IMR-90 (cell line): ENCODE results near the gene EIF2AK2. TPM values are rescaled to one million over a fixed set of nuclear protein-coding genes. Genes with fewer than 3 reads are reported as not detected.

ENCODE experiments used
- ATAC-seq: fragments of 200-7000 bp; cut with Tn5 transposase; 2 replicates; pipeline ENCODE4 v1.9.1; 2020; ENCODE audit warnings: low read depth, mild to moderate bottlenecking, moderate library complexity
- BruUV-seq: library from RNA; stranded (reverse); fragments of 400-500 nt; replicated peaks from 2 replicates; lab custom pipeline; 2021; lab: Mats Ljungman, UMichigan
- CTCF ChIA-PET: fragments of 300-600 bp; formaldehyde crosslinking; extraction: SDS; loops from one replicate; lab custom pipeline; 2021; ENCODE audit warnings: antibody characterized with exemption; lab: Yijun Ruan, JAX
- POLR2A ChIA-PET: fragments of 300-600 bp; sonication (Branson Sonifier 250); formaldehyde crosslinking; loops from one replicate; lab custom pipeline; 2022; ENCODE audit warnings: antibody characterized with exemption; ENCODE audit not compliant: unreplicated experiment; lab: Charles Lee
- DNase-seq: peaks from one replicate; pipeline ENCODE4 v3.0.0; 2013
- H2AFZ ChIP-seq: replicated peaks from 2 replicates; pipeline ENCODE3; 2013; ENCODE audit warnings: low read length, mild to moderate bottlenecking; ENCODE audit not compliant: poor library complexity
- H2AK5ac ChIP-seq: 2 replicates; pipeline ENCODE4 v1.6.1; 2013; ENCODE audit warnings: low read depth, low read length, inconsistent platforms
- H2AK9ac ChIP-seq: replicated peaks from 2 replicates; pipeline ENCODE3; 2013; ENCODE audit warnings: mild to moderate bottlenecking, low read depth, low read length, moderate library complexity; ENCODE audit not compliant: poor library complexity
- H2BK120ac ChIP-seq: 2 replicates; pipeline ENCODE4 v1.6.1; 2013; ENCODE audit warnings: low read depth, low read length, inconsistent platforms
- H2BK15ac ChIP-seq: 3 replicates; pipeline ENCODE4 v1.6.1; 2013; ENCODE audit warnings: low read depth, low read length, inconsistent platforms
- H2BK20ac ChIP-seq: 2 replicates; pipeline ENCODE4 v1.6.1; 2013; ENCODE audit warnings: low read depth, mild to moderate bottlenecking, inconsistent platforms, low read length, moderate library complexity
- H2BK5ac ChIP-seq: 2 replicates; pipeline ENCODE4 v1.6.1; 2013; ENCODE audit warnings: mild to moderate bottlenecking, low read depth, low read length, inconsistent platforms; ENCODE audit not compliant: poor library complexity, severe bottlenecking
- H3K14ac ChIP-seq: replicated peaks from 2 replicates; pipeline ENCODE4 v1.6.1; 2013; ENCODE audit warnings: low read depth, low read length, inconsistent platforms
- H3K18ac ChIP-seq: 2 replicates; pipeline ENCODE4 v1.6.1; 2013; ENCODE audit warnings: low read depth, low read length, control low read depth
- H3K23ac ChIP-seq: 2 replicates; pipeline ENCODE4 v1.6.1; 2013; ENCODE audit warnings: low read depth, low read length, inconsistent platforms
- H3K27ac ChIP-seq: 2 replicates; pipeline ENCODE4 v1.5.1; 2013; ENCODE audit warnings: mild to moderate bottlenecking, control low read depth, low read length; ENCODE audit not compliant: insufficient read depth
- H3K27me3 ChIP-seq: 2 replicates; pipeline ENCODE4 v1.6.1; 2013; ENCODE audit warnings: low read length; ENCODE audit not compliant: control insufficient read depth, insufficient read depth
- H3K36me3 ChIP-seq: 2 replicates; pipeline ENCODE4 v1.6.1; 2013; ENCODE audit warnings: low read length, mixed read lengths; ENCODE audit not compliant: control insufficient read depth, insufficient read depth
- H3K4ac ChIP-seq: 2 replicates; pipeline ENCODE4 v1.6.1; 2013; ENCODE audit warnings: low read depth, low read length, inconsistent platforms
- H3K4me1 ChIP-seq: 2 replicates; pipeline ENCODE4 v1.6.1; 2013; ENCODE audit warnings: low read length, mixed read lengths; ENCODE audit not compliant: control insufficient read depth, insufficient read depth
- H3K4me2 ChIP-seq: 2 replicates; pipeline ENCODE4 v1.6.1; 2013; ENCODE audit warnings: low read depth, mild to moderate bottlenecking, control low read depth, low read length, moderate library complexity
- H3K4me3 ChIP-seq: 2 replicates; pipeline ENCODE4 v1.5.1; 2013; ENCODE audit warnings: low read depth, mild to moderate bottlenecking, control low read depth, low read length, moderate library complexity; ENCODE audit not compliant: insufficient read depth
- H3K56ac ChIP-seq: 2 replicates; pipeline ENCODE4 v1.6.1; 2013; ENCODE audit warnings: low read length, inconsistent platforms; ENCODE audit not compliant: insufficient read depth; ENCODE audit errors: extremely low read depth
- H3K79me1 ChIP-seq, 2 experiments: 2 replicates each; pipeline ENCODE4 v1.6.1; 2013; ENCODE audit warnings: low read length in 2 of 2, inconsistent platforms in 1 of 2, low read depth in 1 of 2
- H3K9ac ChIP-seq: 2 replicates; pipeline ENCODE4 v1.6.1; 2013; ENCODE audit warnings: low read depth, low read length, control low read depth
- H3K9me1 ChIP-seq: 2 replicates; pipeline ENCODE4 v1.6.1; 2013; ENCODE audit warnings: low read length, inconsistent platforms; ENCODE audit not compliant: insufficient read depth
- H3K9me3 ChIP-seq: 2 replicates; pipeline ENCODE4 v1.6.1; 2013; ENCODE audit warnings: low read length; ENCODE audit not compliant: control insufficient read depth, insufficient read depth
- H4K20me1 ChIP-seq: 2 replicates; pipeline ENCODE4 v1.6.1; 2013; ENCODE audit warnings: low read length, inconsistent platforms; ENCODE audit not compliant: insufficient read depth
- H4K5ac ChIP-seq: 2 replicates; pipeline ENCODE4 v1.6.1; 2013; ENCODE audit warnings: mild to moderate bottlenecking, low read depth, low read length, control low read depth
- H4K8ac ChIP-seq, 2 experiments: 2 replicates each; pipeline ENCODE4 v1.6.1; 2013; ENCODE audit warnings: low read depth in 2 of 2, low read length in 2 of 2, control low read depth in 1 of 2, inconsistent platforms in 1 of 2
- H4K91ac ChIP-seq: 2 replicates; pipeline ENCODE4 v1.6.1; 2013; ENCODE audit warnings: low read depth, low read length, inconsistent platforms; ENCODE audit not compliant: insufficient read depth
- BHLHE40 ChIP-seq: fragments of 150-350 bp; IDR thresholded peaks from 2 replicates; pipeline ENCODE4 v1.6.1; 2016; ENCODE audit warnings: mild to moderate bottlenecking, low read depth, low read length
- CEBPB ChIP-seq: IDR thresholded peaks from 2 replicates; pipeline ENCODE4 v1.6.1; 2012; ENCODE audit warnings: low read depth, low read length, improper control_type of control experiment
- CHD1 ChIP-seq: IDR thresholded peaks from 2 replicates; pipeline ENCODE4 v1.6.1; 2012; ENCODE audit warnings: low read depth, low read length, improper control_type of control experiment
- CTCF ChIP-seq: conservative IDR thresholded peaks from 2 replicates; pipeline ENCODE4 v1.5.1; 2012; ENCODE audit warnings: mild to moderate bottlenecking, low read depth, low read length, improper control_type of control experiment
- ELK1 ChIP-seq: fragments of 150-350 bp; IDR thresholded peaks from 2 replicates; pipeline ENCODE4 v1.6.1; 2016; ENCODE audit warnings: low read depth, mild to moderate bottlenecking, low read length, moderate library complexity, borderline replicate concordance
- FOS ChIP-seq: fragments of 150-350 bp; IDR thresholded peaks from 2 replicates; pipeline ENCODE4 v1.6.1; 2016; ENCODE audit warnings: low read depth, low read length
- MAFK ChIP-seq: IDR thresholded peaks from 2 replicates; pipeline ENCODE4 v1.6.1; 2012; ENCODE audit warnings: low read depth, low read length, improper control_type of control experiment
- MAZ ChIP-seq: IDR thresholded peaks from 2 replicates; pipeline ENCODE4 v1.6.1; 2012; ENCODE audit warnings: low read depth, mild to moderate bottlenecking, low read length, improper control_type of control experiment, moderate library complexity, borderline replicate concordance
- MXI1 ChIP-seq: IDR thresholded peaks from 2 replicates; pipeline ENCODE4 v1.6.1; 2012; ENCODE audit warnings: low read depth, mild to moderate bottlenecking, low read length, moderate library complexity, borderline replicate concordance
- NFE2L2 ChIP-seq: fragments of 150-350 bp; IDR thresholded peaks from 2 replicates; pipeline ENCODE4 v1.6.1; 2016; ENCODE audit warnings: low read depth, mild to moderate bottlenecking, low read length
- POLR2A ChIP-seq: IDR thresholded peaks from 2 replicates; pipeline ENCODE4 v1.6.1; 2012; ENCODE audit warnings: mild to moderate bottlenecking, low read depth, low read length
- RAD21 ChIP-seq: IDR thresholded peaks from 2 replicates; pipeline ENCODE4 v1.6.1; 2012; ENCODE audit warnings: low read length, improper control_type of control experiment
- RCOR1 ChIP-seq: IDR thresholded peaks from 2 replicates; pipeline ENCODE4 v1.6.1; 2012; ENCODE audit warnings: mild to moderate bottlenecking, low read length, improper control_type of control experiment; ENCODE audit not compliant: insufficient replicate concordance
- RFX5 ChIP-seq: IDR thresholded peaks from 2 replicates; pipeline ENCODE4 v1.8.0; 2012; ENCODE audit warnings: low read depth, mild to moderate bottlenecking, low read length, moderate library complexity
- SMC3 ChIP-seq: fragments of 150-350 bp; IDR thresholded peaks from 2 replicates; pipeline ENCODE4 v1.6.1; 2016; ENCODE audit warnings: low read depth, mild to moderate bottlenecking, antibody characterized with exemption, low read length, moderate library complexity
- USF2 ChIP-seq: fragments of 150-350 bp; IDR thresholded peaks from 2 replicates; pipeline ENCODE4 v1.6.1; 2017; ENCODE audit warnings: mild to moderate bottlenecking, antibody characterized with exemption, low read length, low read depth
- WGBS, 2 experiments: methylation state at CpG; one replicate each; pipeline versions ENCODE4 v1.1.5 to v1.1.7; 2013; ENCODE audit warnings: missing lambda C conversion rate in 2 of 2; ENCODE audit not compliant: insufficient read length in 1 of 2; ENCODE audit errors: extremely low coverage in 2 of 2; 5-methylcytosine and 5-hydroxymethylcytosine counted together
- dilution Hi-C: fragments of 300-500 bp; cut with HindIII; formaldehyde crosslinking; loops from one replicate; pipeline ENCODE4 v1.14.3; 2018; ENCODE audit warnings: low sequenced_read_pairs; ENCODE audit not compliant: unreplicated experiment
- in situ Hi-C: fragments of 300-500 bp; cut with MboI; formaldehyde crosslinking; loops from 3 replicates; pipeline ENCODE4 v1.14.3; 2019; ENCODE audit warnings: low sequenced_read_pairs, inconsistent platforms, mixed read lengths
- intact Hi-C: fragments of 100-400 bp; cut with micrococcal nuclease; formaldehyde crosslinking; loops from 2 replicates; pipeline ENCODE4 v1.10.0; 2022
- polyA plus RNA-seq, 3 experiments: library from polyadenylated mRNA; depleted of rRNA; stranded (reverse); fragments of >200 nt; gene quantifications; 2 replicates each; pipeline ENCODE4 v1.2.3, GENCODE V29; 2012; ENCODE audit warnings: low replicate concordance in 1 of 3
- total RNA-seq: library from RNA; depleted of rRNA; stranded (reverse); fragments of >200 nt; gene quantifications from 2 replicates; pipeline ENCODE4 v1.2.3, GENCODE V29; 2012

Gene EIF2AK2
- total and polyA plus RNA-seq, 2 of the 4 experiments (the other 2 are of a cell fraction), result 10.2 to 16.8 TPM

GRCh38 chr2:37102588-37102987 is 54.2 kb downstream of the EIF2AK2 start:
- no peak overlapping the region for H3K23ac ChIP-seq
- DNase-seq, result no peak
- no peaks in the 10 kb centered on the region for H3K9me3 ChIP-seq
- no peak overlapping the region for H2AK5ac ChIP-seq
- H2BK5ac ChIP-seq, result no peak overlapping the region
- H3K14ac ChIP-seq, result no peak overlapping the region
- ChIA-PET POLR2A (no interaction called here), CTCF (no interaction called here)
- intact Hi-C loops, result no loop called here
- H4K8ac ChIP-seq, result no peak overlapping the region
- no peaks in the 10 kb centered on the region for H3K9me1 ChIP-seq
- no peaks in the 10 kb centered on the region for H3K27me3 ChIP-seq
- no peak overlapping the region for H3K4me2 ChIP-seq
- H2AK9ac ChIP-seq, result no peak overlapping the region
- peaks cover 11% of the 10 kb centered on the region for H3K36me3 ChIP-seq
- TF ChIP-seq SMC3 (no peak), CEBPB (no peak), RCOR1 (no peak), MXI1 (no peak), NFE2L2 (no peak), RFX5 (no peak), RAD21 (no peak), MAZ (no peak), BHLHE40 (no peak), CTCF (no peak), CHD1 (no peak), MAFK (no peak), FOS (no peak), USF2 (no peak), POLR2A (no peak), ELK1 (no peak)
- in situ Hi-C loops, result no loop called here
- no peak overlapping the region for H2AFZ ChIP-seq
- H4K5ac ChIP-seq, result no peak overlapping the region
- H4K20me1 ChIP-seq, result no peaks in the 10 kb centered on the region
- no peak overlapping the region for H2BK15ac ChIP-seq
- H3K9ac ChIP-seq, result no peak overlapping the region
- no peak overlapping the region for H3K4me3 ChIP-seq
- dilution Hi-C loops, result no loop called here
- ATAC-seq, result no peak
- no peak overlapping the region for H3K56ac ChIP-seq
- no peak overlapping the region for H2BK120ac ChIP-seq
- H3K27ac ChIP-seq, result no peak overlapping the region
- no peak overlapping the region for H2BK20ac ChIP-seq
- no peak overlapping the region for H3K4ac ChIP-seq
- 100% methylated on average over 1 of the region's 3 CpGs; no CpG with 5 or more reads in 1 of the 2 experiments for WGBS, 2 experiments
- no TSS peak for BruUV-seq
- no peak overlapping the region for H4K91ac ChIP-seq
- H3K79me1 ChIP-seq, result peaks cover 0 to 3% of the 10 kb centered on the region in 2 experiments; a peak in 1 of 4 replicates
- H3K18ac ChIP-seq, result no peak overlapping the region
- no peaks in the 10 kb centered on the region for H3K4me1 ChIP-seq
